ENCODE results near the gene LSAMP. TPM values are rescaled to one million over a fixed set of nuclear protein-coding genes. Genes with fewer than 3 reads are reported as not detected.

The LSAMP gene
- total RNA-seq, 4 donors from 2014 or later = 1.3 to 8.3 (median 1.8) TPM

GRCh38 chr3:116135457-116136085 is 309.7 kb downstream of the LSAMP start:
- H3K9me3 ChIP-seq = no peaks in the 10 kb centered on the region
- H3K4me3 ChIP-seq = no peak overlapping the region
- H3K27me3 ChIP-seq = no peaks in the 10 kb centered on the region
- H3K4me1 ChIP-seq = no peaks in the 10 kb centered on the region
- no peak overlapping the region for H3K27ac ChIP-seq
- no peaks in the 10 kb centered on the region for H3K36me3 ChIP-seq
- TF ChIP-seq CTCF (IDR thresholded peaks at IDR 0.05) = no peak
- no peak for TF ChIP-seq POLR2A (IDR thresholded peaks at IDR 0.05)
- DNase-seq = no peak

GRCh38 chr3:116129187-116129946 is 315.9 kb downstream of the LSAMP start:
- no peak for TF ChIP-seq CTCF (IDR thresholded peaks at IDR 0.05)
- no peak for TF ChIP-seq POLR2A (IDR thresholded peaks at IDR 0.05)
- DNase-seq = no peak
- H3K27me3 ChIP-seq = no peaks in the 10 kb centered on the region
- H3K27ac ChIP-seq = no peak overlapping the region
- H3K36me3 ChIP-seq = no peaks in the 10 kb centered on the region
- H3K4me3 ChIP-seq = no peak overlapping the region
- H3K4me1 ChIP-seq = no peaks in the 10 kb centered on the region
- H3K9me3 ChIP-seq = no peaks in the 10 kb centered on the region

- Histone ChIP-seq H3K4me1 (no peaks in the 10 kb centered on the region), H3K27ac (no peak overlapping the region), H3K4me3 (no peak overlapping the region), H3K36me3 (no peaks in the 10 kb centered on the region), H3K9me3 (no peaks in the 10 kb centered on the region), H3K27me3 (no peaks in the 10 kb centered on the region)
- DNase-seq = no peak
- TF ChIP-seq POLR2A (IDR thresholded peaks at IDR 0.05) = no peak
- TF ChIP-seq CTCF (IDR thresholded peaks at IDR 0.05) = no peak
These were observed 317.8 kb downstream of the LSAMP start for GRCh38 chr3:116127464-116127863.

- TF ChIP-seq CTCF (IDR thresholded peaks at IDR 0.05) (no peak), POLR2A (IDR thresholded peaks at IDR 0.05) (no peak)
- DNase-seq = no peak
- H3K27ac ChIP-seq = no peak overlapping the region
- no peaks in the 10 kb centered on the region for H3K27me3 ChIP-seq
- no peak overlapping the region for H3K4me3 ChIP-seq
- H3K9me3 ChIP-seq = no peaks in the 10 kb centered on the region
- H3K4me1 ChIP-seq = no peaks in the 10 kb centered on the region
- no peaks in the 10 kb centered on the region for H3K36me3 ChIP-seq
These were observed 321.1 kb downstream of the LSAMP start for GRCh38 chr3:116124166-116124565.

- Histone ChIP-seq H3K36me3 (no peaks in the 10 kb centered on the region), H3K9me3 (no peaks in the 10 kb centered on the region), H3K4me3 (no peak overlapping the region), H3K27me3 (no peaks in the 10 kb centered on the region), H3K4me1 (no peaks in the 10 kb centered on the region), H3K27ac (no peak overlapping the region)
- TF ChIP-seq CTCF (IDR thresholded peaks at IDR 0.05) (no peak), POLR2A (IDR thresholded peaks at IDR 0.05) (no peak)
- no peak for DNase-seq
These were observed 326.7 kb downstream of the LSAMP start for GRCh38 chr3:116118475-116119169.
